Esophagus squamous epithelium (tissue), 4 donors: Measurements from ENCODE around the gene MYH10.

Experiments
- POLR2A ChIP-seq, 4 donors: fragments of 450-650 bp; IDR thresholded peaks; one replicate each; pipeline ENCODE4 v1.6.1; 2017; ENCODE audit warnings: antibody characterized with exemption in 4 of 4, mild to moderate bottlenecking in 4 of 4, moderate library complexity in 3 of 4
- TF ChIP-seq, protein P1 (sequence below), 6 experiments: fragments of 450-650 bp in 4 of 6; fragments of 200-600 bp in 2 of 6; sonication (generic) in 2 of 6; IDR thresholded peaks; one replicate each; pipeline ENCODE4 v1.5.1; 2016 to 2019; ENCODE audit warnings: antibody characterized with exemption in 6 of 6, mild to moderate bottlenecking in 4 of 6, moderate library complexity in 4 of 6

DNA sequence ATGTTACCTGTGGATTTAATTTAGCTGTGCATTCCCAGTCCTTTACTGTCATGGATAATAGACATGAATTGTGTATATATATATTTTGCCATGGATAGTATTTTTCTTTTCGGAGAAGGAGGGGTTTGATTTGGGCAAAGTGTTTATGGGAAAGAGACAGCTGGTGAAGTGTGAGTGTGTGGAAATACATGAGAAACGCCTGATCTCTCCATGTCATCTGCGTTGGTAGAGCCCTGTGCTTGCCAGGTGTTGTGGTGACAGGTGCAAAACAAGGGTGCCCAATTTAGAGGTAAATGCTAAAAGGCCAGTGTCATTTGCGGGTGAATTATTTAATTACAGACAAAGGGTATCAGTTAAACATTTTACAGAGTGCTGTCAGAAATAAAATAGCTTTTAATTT lies 171.4 kb downstream of the MYH10 start:
- TF ChIP-seq, protein P1, sequence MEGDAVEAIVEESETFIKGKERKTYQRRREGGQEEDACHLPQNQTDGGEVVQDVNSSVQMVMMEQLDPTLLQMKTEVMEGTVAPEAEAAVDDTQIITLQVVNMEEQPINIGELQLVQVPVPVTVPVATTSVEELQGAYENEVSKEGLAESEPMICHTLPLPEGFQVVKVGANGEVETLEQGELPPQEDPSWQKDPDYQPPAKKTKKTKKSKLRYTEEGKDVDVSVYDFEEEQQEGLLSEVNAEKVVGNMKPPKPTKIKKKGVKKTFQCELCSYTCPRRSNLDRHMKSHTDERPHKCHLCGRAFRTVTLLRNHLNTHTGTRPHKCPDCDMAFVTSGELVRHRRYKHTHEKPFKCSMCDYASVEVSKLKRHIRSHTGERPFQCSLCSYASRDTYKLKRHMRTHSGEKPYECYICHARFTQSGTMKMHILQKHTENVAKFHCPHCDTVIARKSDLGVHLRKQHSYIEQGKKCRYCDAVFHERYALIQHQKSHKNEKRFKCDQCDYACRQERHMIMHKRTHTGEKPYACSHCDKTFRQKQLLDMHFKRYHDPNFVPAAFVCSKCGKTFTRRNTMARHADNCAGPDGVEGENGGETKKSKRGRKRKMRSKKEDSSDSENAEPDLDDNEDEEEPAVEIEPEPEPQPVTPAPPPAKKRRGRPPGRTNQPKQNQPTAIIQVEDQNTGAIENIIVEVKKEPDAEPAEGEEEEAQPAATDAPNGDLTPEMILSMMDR (IDR thresholded peaks at IDR 0.05): no peak
- TF ChIP-seq POLR2A (IDR thresholded peaks at IDR 0.05): no peak
